KMS-11 (cell line): Measurements from ENCODE around the gene FBXO22.
"Not testable (repeated sequence)": the region's sequence is repeated elsewhere in the genome, so short reads cannot be mapped to it uniquely, and the experiment has no call there.

Experiments used
- H2AFZ ChIP-seq: fragments of 200-600 bp; sonication (generic); 2 replicates; pipeline ENCODE4 v1.6.1; 2016; ENCODE audit warnings: antibody characterized with exemption, mixed run types, low read depth
- H3K27ac ChIP-seq: fragments of 200-600 bp; sonication (generic); 2 replicates; pipeline ENCODE4 v1.6.1; 2016; ENCODE audit warnings: mild to moderate bottlenecking, mixed run types
- H3K27me3 ChIP-seq: fragments of 200-600 bp; sonication (generic); 2 replicates; pipeline ENCODE4 v1.6.1; 2017; ENCODE audit warnings: mild to moderate bottlenecking, low read depth, mixed run types, moderate library complexity; ENCODE audit not compliant: insufficient read depth
- H3K36me3 ChIP-seq: fragments of 200-600 bp; sonication (generic); 2 replicates; pipeline ENCODE4 v1.6.1; 2017; ENCODE audit warnings: mild to moderate bottlenecking, mixed run types; ENCODE audit not compliant: insufficient read depth
- H3K4me1 ChIP-seq: fragments of 200-600 bp; sonication (generic); 2 replicates; pipeline ENCODE4 v1.6.1; 2016; ENCODE audit warnings: mild to moderate bottlenecking, low read depth, mixed run types; ENCODE audit not compliant: poor library complexity, severe bottlenecking
- H3K4me2 ChIP-seq: fragments of 200-600 bp; sonication (generic); 2 replicates; pipeline ENCODE4 v1.7.0; 2016; ENCODE audit warnings: mild to moderate bottlenecking, mixed run types
- H3K4me3 ChIP-seq: fragments of 200-600 bp; sonication (generic); IDR thresholded peaks from 2 replicates; pipeline ENCODE4 v1.6.1; 2017; ENCODE audit warnings: low read depth, low read length, mixed read lengths; ENCODE audit not compliant: insufficient read depth
- H3K79me2 ChIP-seq: fragments of 200-600 bp; sonication (generic); 2 replicates; pipeline ENCODE4 v1.6.1; 2016; ENCODE audit warnings: low read depth, mixed run types; ENCODE audit not compliant: insufficient read depth
- H3K9ac ChIP-seq: fragments of 200-600 bp; sonication (generic); 2 replicates; pipeline ENCODE4 v1.6.1; 2016; ENCODE audit warnings: mild to moderate bottlenecking, mixed run types
- H4K20me1 ChIP-seq: fragments of 200-600 bp; sonication (generic); 2 replicates; pipeline ENCODE4 v1.6.1; 2016; ENCODE audit warnings: mild to moderate bottlenecking, mixed run types; ENCODE audit not compliant: insufficient read depth
- CTCF ChIP-seq: fragments of 200-600 bp; sonication (generic); conservative IDR thresholded peaks from 2 replicates; pipeline ENCODE4 v1.6.1; 2017; ENCODE audit warnings: low read depth, mild to moderate bottlenecking, antibody characterized with exemption, low read length, moderate library complexity, mixed read lengths

FBXO22 gene

DNA sequence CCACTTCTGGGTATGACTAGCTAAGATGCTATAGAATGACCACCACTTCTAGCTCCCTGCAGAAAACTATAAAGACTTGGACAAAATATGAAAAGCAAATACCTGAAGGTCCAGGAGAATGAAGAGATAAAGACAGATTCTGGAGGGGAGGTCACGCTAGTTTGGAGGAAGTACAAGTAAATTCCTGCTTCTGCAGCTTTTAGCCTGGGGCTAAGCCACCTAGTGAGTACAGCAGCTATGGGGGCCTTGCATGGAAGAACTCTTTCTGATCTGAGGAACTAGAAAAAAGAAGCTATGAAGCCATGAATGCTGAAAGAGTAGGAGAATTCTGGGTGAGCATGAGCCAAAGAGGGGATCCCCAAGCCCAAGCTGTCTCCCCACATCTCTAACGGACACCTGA, 78.8 kb downstream of the FBXO22 start:
- TF ChIP-seq CTCF, result no peak
- H3K79me2 ChIP-seq, result no peaks in the 10 kb centered on the region
- H3K36me3 ChIP-seq, result no peaks in the 10 kb centered on the region
- H3K9ac ChIP-seq, result no peak overlapping the region
- no peaks in the 10 kb centered on the region for H4K20me1 ChIP-seq
- H3K4me3 ChIP-seq, result no peak overlapping the region
- no peaks in the 10 kb centered on the region for H3K4me1 ChIP-seq
- H3K27me3 ChIP-seq, result no peaks in the 10 kb centered on the region
- H3K27ac ChIP-seq, result no peak overlapping the region
- no peak overlapping the region for H3K4me2 ChIP-seq
- H2AFZ ChIP-seq, result no peak overlapping the region

- not testable (repeated sequence) for H3K79me2 ChIP-seq, H4K20me1 ChIP-seq
Measured at GRCh38 chr15:75984706-75985105, 81.0 kb downstream of the FBXO22 start.

GRCh38 chr15:75985971-75986370, 82.3 kb downstream of the FBXO22 start:
- Histone ChIP-seq H2AFZ (no peak overlapping the region), H3K4me3 (no peak overlapping the region), H4K20me1 (no peaks in the 10 kb centered on the region), H3K27ac (no peak overlapping the region), H3K79me2 (no peaks in the 10 kb centered on the region), H3K36me3 (no peaks in the 10 kb centered on the region), H3K4me2 (no peak overlapping the region), H3K4me1 (no peaks in the 10 kb centered on the region), H3K9ac (no peak overlapping the region), H3K27me3 (no peaks in the 10 kb centered on the region)
- TF ChIP-seq CTCF, result no peak

More at GRCh38 chr15:75984706-75985105, 81.0 kb downstream of the FBXO22 start:
- not testable (repeated sequence) for H3K9ac ChIP-seq, H3K4me3 ChIP-seq, H3K27me3 ChIP-seq, H3K27ac ChIP-seq, H2AFZ ChIP-seq, H3K4me2 ChIP-seq, H3K36me3 ChIP-seq, H3K4me1 ChIP-seq

DNA sequence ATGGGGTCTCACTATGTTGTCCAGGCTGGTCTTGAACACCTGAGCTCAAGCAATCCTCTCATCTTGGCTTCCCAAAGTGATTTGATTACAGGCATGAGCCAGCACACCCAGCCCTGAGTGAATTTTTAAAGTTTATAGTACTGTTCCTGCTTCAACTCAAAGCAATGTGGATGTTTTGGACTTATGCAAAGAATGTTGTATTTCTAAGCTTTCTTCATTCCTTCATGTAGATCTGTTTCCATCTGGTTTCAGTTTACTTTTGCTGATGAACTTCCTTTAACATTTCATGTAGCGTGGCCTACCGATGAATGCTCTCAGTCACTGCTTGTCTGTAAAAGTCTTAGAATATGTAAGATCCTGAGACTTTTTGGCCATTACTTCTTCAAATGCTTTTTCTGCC, 85.4 kb downstream of the FBXO22 start:
- Histone ChIP-seq H3K27ac (no peak overlapping the region), H3K4me3 (no peak overlapping the region), H3K27me3 (no peaks in the 10 kb centered on the region), H4K20me1 (no peaks in the 10 kb centered on the region), H3K4me2 (no peak overlapping the region), H3K79me2 (no peaks in the 10 kb centered on the region), H3K36me3 (no peaks in the 10 kb centered on the region), H3K9ac (no peak overlapping the region), H2AFZ (no peak overlapping the region), H3K4me1 (no peaks in the 10 kb centered on the region)
- TF ChIP-seq CTCF, result no peak

DNA sequence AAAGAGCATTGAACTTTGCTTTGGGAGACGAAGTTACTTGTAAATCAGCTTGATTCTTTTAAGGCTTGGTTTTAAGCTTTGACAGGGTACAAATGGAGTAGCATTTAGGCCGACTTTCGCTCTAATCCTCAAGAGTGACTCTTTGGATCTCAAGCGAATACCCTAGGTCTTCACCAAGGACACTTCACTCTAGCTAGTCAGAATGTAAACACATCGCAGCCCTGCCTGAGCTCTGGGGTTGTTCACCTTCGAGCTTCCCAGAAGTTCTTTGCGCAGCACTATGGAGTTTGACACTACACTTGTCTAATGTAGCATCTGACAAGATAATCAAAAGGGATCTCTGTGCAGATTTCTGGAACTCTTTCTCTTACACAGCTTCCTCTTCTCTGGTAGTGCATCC, 86.2 kb downstream of the FBXO22 start:
- no peak overlapping the region for H3K4me2 ChIP-seq
- TF ChIP-seq CTCF, result no peak
- H3K27me3 ChIP-seq, result no peaks in the 10 kb centered on the region
- no peaks in the 10 kb centered on the region for H3K36me3 ChIP-seq
- no peak overlapping the region for H3K9ac ChIP-seq
- H3K4me1 ChIP-seq, result no peaks in the 10 kb centered on the region
- no peaks in the 10 kb centered on the region for H4K20me1 ChIP-seq
- H3K27ac ChIP-seq, result no peak overlapping the region
- no peak overlapping the region for H2AFZ ChIP-seq
- no peaks in the 10 kb centered on the region for H3K79me2 ChIP-seq
- no peak overlapping the region for H3K4me3 ChIP-seq
